HG03565 (cell line): Measurements from ENCODE around the gene PLEKHA7.

Experiments used
- ATAC-seq: cut with Tn5 transposase; IDR thresholded peaks from one replicate; pipeline ENCODE4 v1.9.1; 2021; ENCODE audit warnings: mild to moderate bottlenecking, moderate library complexity; ENCODE audit not compliant: unreplicated experiment

The PLEKHA7 gene

GRCh38 chr11:16749092-16749491, 265.1 kb downstream of the PLEKHA7 start:
- ATAC-seq: no peak

DNA sequence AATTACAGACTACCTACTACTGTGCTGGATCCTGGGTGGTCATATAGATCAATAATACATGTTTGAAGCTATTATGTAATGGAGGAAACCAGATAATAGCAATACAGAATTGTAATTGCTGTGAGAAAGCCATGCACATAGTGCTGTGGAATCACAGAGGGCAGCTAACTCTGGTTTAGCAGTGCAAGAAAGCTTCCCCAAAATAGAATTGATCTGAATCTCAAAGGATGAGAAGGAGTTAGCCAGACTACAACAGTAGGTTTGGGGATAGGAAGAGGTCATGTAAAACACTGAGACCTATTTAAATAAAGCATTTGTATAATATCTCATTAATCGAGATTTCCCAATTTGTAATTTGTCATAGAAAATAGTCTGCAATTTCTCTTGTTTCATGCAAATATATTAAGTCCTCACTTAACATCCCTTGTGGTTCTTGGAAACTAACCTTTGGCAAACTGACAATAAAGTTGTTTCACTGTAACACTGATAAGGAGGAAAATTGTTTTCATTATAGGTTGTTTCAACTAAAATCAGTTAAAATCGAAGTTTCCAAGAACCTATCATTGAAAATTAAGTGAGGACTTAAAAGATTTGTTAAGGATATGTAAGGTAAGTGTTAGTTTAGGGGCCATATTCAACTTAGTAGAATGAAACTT, 268.1 kb downstream of the PLEKHA7 start:
- ATAC-seq: no peak

GRCh38 chr11:16744128-16744725, 270.0 kb downstream of the PLEKHA7 start:
- ATAC-seq: no peak

DNA sequence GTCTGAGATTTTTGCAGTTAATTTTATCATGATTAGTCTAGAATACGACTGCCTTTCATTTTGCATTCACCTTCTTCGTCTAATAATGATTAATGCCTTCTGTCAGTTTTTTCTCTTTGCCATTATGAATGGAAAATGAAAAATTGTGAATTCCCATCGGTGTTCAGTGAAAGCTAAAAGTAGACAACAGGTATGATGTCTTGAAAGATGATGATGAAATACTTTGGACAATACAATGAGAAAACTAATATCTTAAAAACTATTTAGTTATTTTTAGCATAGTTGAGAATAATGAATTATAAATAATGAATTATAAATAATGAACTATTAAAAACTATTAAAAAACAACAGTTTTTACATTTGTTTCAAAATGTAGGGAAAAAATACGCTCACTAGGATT, 270.7 kb downstream of the PLEKHA7 start:
- no peak for ATAC-seq

DNA sequence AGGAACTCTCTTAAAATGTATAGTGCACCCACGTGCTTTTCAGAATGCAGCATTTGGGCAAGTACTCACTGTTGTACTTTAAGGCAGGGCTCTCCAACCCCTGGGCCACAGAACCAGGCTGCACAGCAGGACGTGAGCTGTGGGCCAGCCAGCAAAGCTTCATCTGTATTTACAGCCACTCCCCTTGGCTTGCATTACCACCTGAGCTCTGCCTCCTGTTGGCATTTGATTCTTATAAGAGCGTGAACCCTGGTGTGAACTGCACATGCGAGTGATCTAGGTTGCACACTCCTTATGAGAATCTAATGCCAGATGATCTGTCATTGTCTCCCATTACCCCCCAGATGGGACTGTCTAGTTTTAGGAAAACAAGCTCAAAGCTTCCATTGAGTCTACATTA, 272.7 kb downstream of the PLEKHA7 start:
- no peak for ATAC-seq

- ATAC-seq: no peak
Observed at GRCh38 chr11:16738947-16739815, 275.0 kb downstream of the PLEKHA7 start.

DNA sequence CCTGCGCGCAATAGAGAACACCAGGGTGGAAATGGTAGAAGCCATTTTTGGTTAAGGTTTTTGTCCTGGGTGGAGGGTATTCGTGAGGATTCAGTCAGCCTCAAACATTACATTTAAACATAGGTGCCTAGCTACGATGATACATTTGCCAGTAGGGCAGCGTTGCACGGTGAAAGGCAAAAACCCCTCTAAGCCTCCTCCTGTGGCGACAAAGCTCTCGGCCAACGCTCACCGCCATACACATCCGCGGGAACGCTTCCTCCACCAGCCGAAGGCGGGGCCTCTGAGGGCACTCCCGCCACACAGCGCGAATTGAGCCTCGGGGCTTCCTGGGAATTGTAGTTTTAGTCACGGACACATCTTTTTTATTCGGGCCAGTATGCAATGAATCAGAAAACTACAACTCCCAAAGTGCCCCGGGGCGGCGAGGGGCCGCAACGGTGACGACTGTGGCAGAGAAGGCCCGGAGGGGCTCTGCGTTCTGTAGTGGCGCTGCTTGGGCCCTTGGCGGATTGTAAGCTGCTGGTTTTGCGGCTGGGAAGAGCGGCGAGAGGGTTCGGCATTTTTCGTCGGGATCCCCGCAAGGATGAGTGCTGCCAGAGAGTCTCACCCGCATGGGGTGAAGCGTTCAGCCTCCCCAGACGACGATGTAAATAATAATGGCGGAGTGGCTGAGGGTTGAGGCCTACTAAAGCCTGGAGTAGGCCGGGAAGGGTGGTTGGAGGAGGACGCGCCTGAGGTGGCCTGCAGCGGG, 275.8 kb downstream of the PLEKHA7 start, which contains the start of gene C11orf58:
TSS of gene C11orf58 (plus strand) at position 455 of the 754 bp plus-strand sequence. CDS start at position 587, 132 bp downstream.
- peak; percentile 98 for ATAC-seq

DNA sequence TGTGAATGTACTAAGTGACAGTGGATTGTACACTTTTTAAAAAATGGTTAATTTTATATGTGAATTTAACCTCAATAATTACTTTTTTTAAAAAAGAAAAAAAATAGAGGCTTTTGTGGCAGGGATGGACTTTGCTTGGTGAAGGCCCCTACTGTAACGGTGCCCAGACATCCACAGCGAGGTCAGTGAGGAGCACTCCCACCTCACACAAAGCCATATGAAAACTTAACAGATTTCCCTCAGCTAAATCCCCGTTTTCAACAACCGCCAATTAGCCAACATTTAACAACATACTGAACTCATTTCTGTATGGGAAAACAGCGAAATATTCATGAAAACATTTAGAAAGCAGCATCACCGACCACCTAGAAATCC, 276.4 kb downstream of the PLEKHA7 start:
- ATAC-seq: no peak
